H9 (cell line): Measurements from ENCODE around the gene SHB. TPM values are rescaled to one million over a fixed set of nuclear protein-coding genes. Genes with fewer than 3 reads are reported as not detected.

Experiments used
- DNase-seq: peaks from one replicate; pipeline ENCODE4 v3.0.0-alpha.2; 2017
- H2AFZ ChIP-seq: one replicate; pipeline ENCODE4 v1.6.1; 2013; ENCODE audit warnings: mild to moderate bottlenecking, low read length, control low read depth, moderate library complexity
- H2AK5ac ChIP-seq: 2 replicates; pipeline ENCODE4 v1.6.1; 2013; ENCODE audit warnings: low read length, control low read depth, mixed read lengths; ENCODE audit not compliant: insufficient read length
- H2BK120ac ChIP-seq: one replicate; pipeline ENCODE4 v1.6.1; 2013; ENCODE audit warnings: low read depth, mild to moderate bottlenecking, low read length, control low read depth, inconsistent platforms; ENCODE audit not compliant: poor library complexity, severe bottlenecking
- H2BK12ac ChIP-seq: 2 replicates; pipeline ENCODE4 v1.6.1; 2013; ENCODE audit warnings: low read length, control low read depth, mixed read lengths, low read depth; ENCODE audit not compliant: insufficient read length
- H2BK15ac ChIP-seq: 2 replicates; pipeline ENCODE4 v1.6.1; 2013; ENCODE audit warnings: low read depth, low read length, control low read depth
- H2BK20ac ChIP-seq: one replicate; pipeline ENCODE4 v1.6.1; 2013; ENCODE audit warnings: low read depth, mild to moderate bottlenecking, low read length, control low read depth, inconsistent platforms; ENCODE audit not compliant: poor library complexity, severe bottlenecking
- H2BK5ac ChIP-seq: 2 replicates; pipeline ENCODE4 v1.6.1; 2013; ENCODE audit warnings: low read length, control low read depth, mixed read lengths; ENCODE audit not compliant: insufficient read length
- H3K14ac ChIP-seq: 2 replicates; pipeline ENCODE4 v1.6.1; 2013; ENCODE audit warnings: low read length, control low read depth; ENCODE audit not compliant: insufficient read depth
- H3K18ac ChIP-seq: 2 replicates; pipeline ENCODE4 v1.6.1; 2013; ENCODE audit warnings: low read depth, mild to moderate bottlenecking, mixed read lengths, low read length, control low read depth; ENCODE audit not compliant: insufficient read length
- H3K23ac ChIP-seq: 2 replicates; pipeline ENCODE4 v1.6.1; 2013; ENCODE audit warnings: low read length, control low read depth, mixed read lengths, low read depth; ENCODE audit not compliant: insufficient read length
- H3K23me2 ChIP-seq: 2 replicates; pipeline ENCODE4 v1.6.1; 2013; ENCODE audit warnings: low read depth, mild to moderate bottlenecking, mixed read lengths, low read length, control low read depth; ENCODE audit not compliant: insufficient read length, poor library complexity, severe bottlenecking
- H3K27ac ChIP-seq: 2 replicates; pipeline ENCODE4 v1.5.1; 2013; ENCODE audit warnings: low read length, control low read depth, mixed read lengths, low read depth; ENCODE audit not compliant: insufficient read length
- H3K27me3 ChIP-seq: 2 replicates; pipeline ENCODE4 v1.6.1; 2013; ENCODE audit warnings: low read length, control low read depth, inconsistent platforms; ENCODE audit not compliant: insufficient read depth
- H3K4ac ChIP-seq: 2 replicates; pipeline ENCODE4 v1.6.1; 2013; ENCODE audit warnings: low read depth, mild to moderate bottlenecking, control low read depth, inconsistent platforms, low read length, moderate library complexity
- H3K4me1 ChIP-seq: 2 replicates; pipeline ENCODE4 v1.6.1; 2013; ENCODE audit warnings: low read length, control low read depth, inconsistent platforms; ENCODE audit not compliant: insufficient read depth
- H3K4me2 ChIP-seq: 2 replicates; pipeline ENCODE4 v1.6.1; 2013; ENCODE audit warnings: low read length, control low read depth, mixed read lengths; ENCODE audit not compliant: insufficient read length, insufficient read depth
- H3K56ac ChIP-seq: 2 replicates; pipeline ENCODE4 v1.6.1; 2013; ENCODE audit warnings: low read depth, mild to moderate bottlenecking, mixed read lengths, low read length, control low read depth; ENCODE audit not compliant: insufficient read length
- H3K79me1 ChIP-seq: 2 replicates; pipeline ENCODE4 v1.6.1; 2013; ENCODE audit warnings: low read depth, mild to moderate bottlenecking, moderate library complexity, low read length, control low read depth, inconsistent platforms; ENCODE audit not compliant: insufficient read depth, poor library complexity, severe bottlenecking
- H3K79me2 ChIP-seq: 2 replicates; pipeline ENCODE4 v1.6.1; 2013; ENCODE audit warnings: low read length, control low read depth, inconsistent platforms; ENCODE audit not compliant: insufficient read depth
- H3K9ac ChIP-seq: 2 replicates; pipeline ENCODE4 v1.6.1; 2013; ENCODE audit warnings: low read length, control low read depth, mixed read lengths; ENCODE audit not compliant: insufficient read length; ENCODE audit errors: extremely low read depth
- H3K9me3 ChIP-seq: one replicate; pipeline ENCODE4 v1.6.1; 2013; ENCODE audit warnings: low read depth, low read length, inconsistent platforms; ENCODE audit not compliant: control insufficient read depth
- H3T11ph ChIP-seq: one replicate; pipeline ENCODE4 v1.6.1; 2013; ENCODE audit warnings: mild to moderate bottlenecking, low read length, control low read depth, inconsistent platforms
- H4K20me1 ChIP-seq: one replicate; pipeline ENCODE4 v1.6.1; 2013; ENCODE audit not compliant: control insufficient read depth, insufficient read length, insufficient read depth
- H4K5ac ChIP-seq: 2 replicates; pipeline ENCODE4 v1.6.1; 2013; ENCODE audit warnings: low read depth, mild to moderate bottlenecking, mixed read lengths, low read length, control low read depth; ENCODE audit not compliant: insufficient read length
- H4K8ac ChIP-seq: replicated peaks from 2 replicates; pipeline ENCODE4 v1.6.1; 2013; ENCODE audit warnings: low read length, control low read depth, mixed read lengths, low read depth; ENCODE audit not compliant: insufficient read length
- H4K91ac ChIP-seq: 2 replicates; pipeline ENCODE4 v1.6.1; 2013; ENCODE audit warnings: low read depth, mild to moderate bottlenecking, moderate library complexity, mixed read lengths, low read length, control low read depth; ENCODE audit not compliant: insufficient read length
- H3K27ac Mint-ChIP-seq, 3 experiments: 2 replicates in 2 of 3; 3 replicates in 1 of 3; pipeline ENCODE4 v1.8.0; 2020 to 2021; ENCODE audit warnings: mixed read lengths in 3 of 3, mild to moderate bottlenecking in 1 of 3, moderate library complexity in 1 of 3
- H3K27me3 Mint-ChIP-seq: 2 replicates; pipeline ENCODE4 v1.8.0; 2021; ENCODE audit warnings: low read depth, mild to moderate bottlenecking, moderate library complexity, mixed read lengths
- H3K36me3 Mint-ChIP-seq, 3 experiments: 2 replicates in 2 of 3; 3 replicates in 1 of 3; pipeline ENCODE4 v1.8.0; 2020 to 2021; ENCODE audit warnings: low read depth in 3 of 3, mixed read lengths in 3 of 3; ENCODE audit not compliant: insufficient read depth in 1 of 3
- H3K4me1 Mint-ChIP-seq, 2 experiments: 2 replicates each; pipeline ENCODE4 v1.8.0; 2020; ENCODE audit warnings: mixed read lengths in 2 of 2
- H3K4me3 Mint-ChIP-seq, 2 experiments: 2 replicates in 1 of 2; 3 replicates in 1 of 2; pipeline ENCODE4 v1.8.0; 2020 to 2021; ENCODE audit warnings: mild to moderate bottlenecking in 2 of 2, mixed read lengths in 2 of 2, moderate library complexity in 1 of 2
- H3K9me3 Mint-ChIP-seq, 2 experiments: 2 replicates in 1 of 2; 3 replicates in 1 of 2; pipeline ENCODE4 v1.8.0; 2020; ENCODE audit warnings: mild to moderate bottlenecking in 2 of 2, mixed read lengths in 2 of 2, moderate library complexity in 1 of 2
- CTCF ChIP-seq: fragments of 200-600 bp; sonication (generic); conservative IDR thresholded peaks from 3 replicates; pipeline ENCODE4 v1.8.0; 2021; ENCODE audit warnings: antibody characterized with exemption, mild to moderate bottlenecking
- total RNA-seq: library from RNA; stranded (reverse); gene quantifications from 2 replicates; pipeline ENCODE4 v1.2.1, GENCODE V29; 2021

SHB gene
- total RNA-seq, 1 experiment from 2014 or later: 14.6 TPM

- no peak overlapping the region for H3K27ac Mint-ChIP-seq
- Histone ChIP-seq H2AK5ac (no peak overlapping the region), H3K9me3 (no peaks in the 10 kb centered on the region), H3K9ac (no peak overlapping the region), H3K4me2 (no peak overlapping the region), H2BK20ac (no peak overlapping the region), H3K14ac (no peak overlapping the region), H3K79me1 (no peaks in the 10 kb centered on the region), H2BK15ac (no peak overlapping the region), H3K27me3 (no peaks in the 10 kb centered on the region), H4K8ac (no peak overlapping the region), H2BK12ac (no peak overlapping the region), H3K27ac (no peak overlapping the region), H3K79me2 (no peaks in the 10 kb centered on the region), H2BK5ac (no peak overlapping the region), H4K20me1 (no peaks in the 10 kb centered on the region), H3K4ac (no peak overlapping the region), H3K23me2 (no peaks in the 10 kb centered on the region), H3K23ac (no peak overlapping the region), H4K5ac (no peak overlapping the region), H2AFZ (no peak overlapping the region), H4K91ac (no peak overlapping the region), H3K18ac (no peak overlapping the region), H3K56ac (no peak overlapping the region), H3K4me1 (no peaks in the 10 kb centered on the region), H2BK120ac (no peak overlapping the region), H3T11ph (no peak overlapping the region)
- no peaks in the 10 kb centered on the region for H3K9me3 Mint-ChIP-seq
- no peak for DNase-seq
- H3K4me1 Mint-ChIP-seq: no peaks in the 10 kb centered on the region
- no peaks in the 10 kb centered on the region for H3K36me3 Mint-ChIP-seq
- no peak overlapping the region for H3K4me3 Mint-ChIP-seq
- TF ChIP-seq CTCF: no peak
- H3K27me3 Mint-ChIP-seq: peaks cover 56% of the 10 kb centered on the region
Observed at GRCh38 chr9:38114905-38115304, 45.9 kb upstream of the SHB start.
